NCI-H2029 treated with DMSO at 0.1 percent for 48 hours (cell line): ENCODE results near the gene C1QA.
A peak's percentile ranks its signal among the peaks of the same experiment; 100 is the strongest.
"Not testable (repeated sequence)": the region's sequence is repeated elsewhere in the genome, so short reads cannot be mapped to it uniquely, and the experiment has no call there.

ENCODE experiments used
- DNase-seq: peaks from one replicate; lab custom pipeline; 2025; lab: John Stamatoyannopoulos, UW

The C1QA gene

DNA sequence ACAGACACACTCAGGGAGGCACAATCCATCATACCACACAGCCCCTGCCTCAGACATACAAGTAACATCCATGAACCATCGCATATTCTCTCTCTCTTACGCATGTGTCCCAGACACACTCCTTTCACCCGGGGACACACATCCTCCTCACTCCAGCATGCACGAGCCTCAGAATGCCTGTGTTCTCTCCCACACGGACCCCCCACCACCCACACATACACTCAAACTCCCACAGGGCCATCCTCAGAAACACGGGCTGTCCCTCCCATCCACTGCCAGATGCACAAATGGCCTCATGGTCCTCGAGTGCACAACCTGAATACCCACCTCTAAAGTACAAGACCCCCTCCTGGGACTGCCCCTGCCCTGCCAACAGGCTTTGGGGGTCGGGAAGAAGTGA lies 4.8 kb downstream of the C1QA start:
- no peak for DNase-seq

DNA sequence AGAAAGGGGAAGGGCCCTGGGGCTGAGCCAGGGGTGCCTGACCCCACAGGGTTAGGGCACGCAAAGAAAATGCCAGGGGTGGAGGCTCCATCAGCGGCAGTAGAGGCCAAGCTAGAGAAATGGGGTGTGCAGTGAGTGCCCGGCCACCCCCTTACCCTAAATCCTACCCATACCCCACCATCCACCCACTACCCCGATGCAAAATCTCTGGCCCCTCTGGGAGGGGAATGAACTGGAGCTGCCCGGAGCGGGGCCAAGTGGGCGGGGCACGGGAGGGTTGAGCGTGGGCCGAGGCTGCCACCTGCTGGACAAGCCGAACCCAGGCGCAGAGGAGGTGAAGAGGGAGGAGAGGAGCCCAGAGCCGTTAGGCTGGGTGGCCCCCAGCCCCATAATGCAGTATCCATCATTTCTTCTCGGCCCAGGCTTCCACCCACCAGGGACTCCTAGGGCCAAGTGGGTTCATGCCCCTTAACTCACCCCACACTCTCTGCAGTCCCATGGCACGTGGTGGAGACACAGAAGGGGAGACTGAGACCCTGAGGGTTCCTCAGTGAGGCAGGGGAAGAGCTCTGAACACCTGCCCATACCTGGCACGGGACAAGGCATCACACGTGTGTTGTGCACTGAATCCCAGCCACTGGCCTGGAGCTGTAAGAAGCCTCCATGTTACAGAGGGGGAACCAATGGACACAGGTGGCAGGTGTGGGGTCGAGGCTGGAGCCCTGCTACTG lies 5.6 kb downstream of the C1QA start:
- DNase-seq, result peak; percentile 15

DNA sequence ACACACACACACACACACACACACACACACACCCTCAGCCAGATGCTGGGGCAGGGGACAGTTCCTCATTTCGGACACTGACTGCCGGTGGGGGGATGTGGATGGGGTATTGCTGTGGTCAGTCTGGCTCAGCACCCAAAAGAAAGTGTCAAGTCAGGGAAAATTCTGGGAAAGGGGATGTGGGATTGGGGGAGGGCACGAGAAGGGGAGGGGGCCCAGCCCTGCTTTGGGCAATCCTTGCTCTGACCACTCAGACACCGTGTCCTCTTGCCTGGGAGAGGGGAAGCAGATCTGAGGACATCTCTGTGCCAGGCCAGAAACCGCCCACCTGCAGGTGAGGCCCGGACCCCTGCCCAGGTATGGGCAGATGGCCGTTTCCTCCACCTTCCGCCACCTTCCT lies 7.0 kb downstream of the C1QA start, which contains the start of gene C1QC:
Gene C1QC, plus strand, starts transcription at position 253 of the 400 bp plus-strand sequence. CDS start 391 bp downstream, outside the sequence.
- DNase-seq, result no peak

DNA sequence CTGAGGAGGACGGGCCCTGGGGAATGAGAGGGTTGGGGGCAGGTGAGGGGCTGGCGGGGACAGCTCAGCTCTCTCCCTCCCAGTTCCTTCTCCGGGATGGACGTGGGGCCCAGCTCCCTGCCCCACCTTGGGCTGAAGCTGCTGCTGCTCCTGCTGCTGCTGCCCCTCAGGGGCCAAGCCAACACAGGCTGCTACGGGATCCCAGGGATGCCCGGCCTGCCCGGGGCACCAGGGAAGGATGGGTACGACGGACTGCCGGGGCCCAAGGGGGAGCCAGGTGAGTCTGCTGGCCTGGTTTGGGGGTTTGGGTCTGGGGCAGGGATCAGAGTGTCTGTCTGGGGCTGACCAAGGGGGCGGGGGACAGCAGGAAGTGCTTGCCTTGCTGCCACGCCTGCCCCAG lies 7.5 kb downstream of the C1QA start:
- no peak for DNase-seq

DNA sequence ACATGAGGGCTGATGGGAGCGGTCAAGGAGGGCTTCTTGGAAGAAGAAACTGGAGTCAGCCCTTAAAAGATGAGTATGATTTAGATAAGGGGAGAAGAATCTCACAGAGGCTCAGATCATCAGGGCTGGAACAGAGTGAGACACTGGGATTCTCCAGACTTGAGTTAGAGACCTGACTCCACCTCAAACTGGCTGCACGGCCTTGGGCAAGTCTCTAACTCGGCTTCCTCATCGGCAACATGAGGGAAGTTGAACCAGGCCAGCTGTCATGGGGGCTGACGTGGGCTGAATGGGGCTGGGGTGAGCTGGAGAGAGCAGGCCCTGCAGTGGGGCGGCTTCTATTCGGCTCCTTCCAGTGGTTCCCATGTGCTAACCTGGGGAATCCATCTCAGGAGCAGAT lies 9.5 kb downstream of the C1QA start:
- DNase-seq, result no peak

DNA sequence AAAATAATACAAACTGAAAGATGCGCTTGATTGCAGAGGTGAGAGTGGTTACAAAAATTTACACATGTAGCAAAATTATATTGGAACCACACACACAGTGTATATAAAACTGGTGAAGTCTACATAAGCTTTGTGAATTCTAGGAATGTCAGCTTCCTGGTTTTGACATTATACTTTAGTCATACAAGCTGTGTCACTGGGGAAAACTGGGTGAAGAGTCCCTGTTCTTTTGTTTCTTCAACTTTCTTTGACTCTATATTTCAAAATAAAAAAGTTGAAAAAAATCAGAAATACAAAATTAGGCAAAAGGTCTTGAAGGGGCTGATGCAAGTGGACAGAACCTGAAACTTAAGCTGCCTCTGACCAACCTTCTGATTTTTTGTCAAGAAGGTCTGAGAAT lies 10.0 kb downstream of the C1QA start:
- DNase-seq, result no peak

DNA sequence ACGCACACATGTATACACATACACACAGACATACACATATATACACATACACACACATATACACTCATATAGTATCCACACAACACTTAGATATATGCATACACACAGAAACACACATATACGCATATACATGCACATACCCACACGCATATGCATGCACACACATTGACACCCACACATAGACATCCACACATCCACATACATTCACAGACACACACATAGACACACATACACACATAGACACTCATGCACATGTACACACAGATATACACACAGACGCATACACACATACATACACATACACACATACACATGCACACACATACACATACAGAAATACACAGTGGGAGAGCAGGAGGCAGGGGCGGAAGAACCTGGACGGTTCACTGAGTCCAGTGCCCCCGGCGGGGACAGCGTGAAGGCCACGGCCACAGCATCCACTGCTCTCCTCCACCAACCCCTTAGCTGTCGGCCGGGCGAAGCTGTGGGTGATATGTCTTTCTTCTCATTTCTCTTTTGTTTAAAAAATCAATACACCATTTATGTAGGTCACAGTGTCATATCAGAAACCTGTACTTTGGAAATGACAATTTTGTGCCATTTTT lies 13.8 kb downstream of the C1QA start:
- no peak for DNase-seq

DNA sequence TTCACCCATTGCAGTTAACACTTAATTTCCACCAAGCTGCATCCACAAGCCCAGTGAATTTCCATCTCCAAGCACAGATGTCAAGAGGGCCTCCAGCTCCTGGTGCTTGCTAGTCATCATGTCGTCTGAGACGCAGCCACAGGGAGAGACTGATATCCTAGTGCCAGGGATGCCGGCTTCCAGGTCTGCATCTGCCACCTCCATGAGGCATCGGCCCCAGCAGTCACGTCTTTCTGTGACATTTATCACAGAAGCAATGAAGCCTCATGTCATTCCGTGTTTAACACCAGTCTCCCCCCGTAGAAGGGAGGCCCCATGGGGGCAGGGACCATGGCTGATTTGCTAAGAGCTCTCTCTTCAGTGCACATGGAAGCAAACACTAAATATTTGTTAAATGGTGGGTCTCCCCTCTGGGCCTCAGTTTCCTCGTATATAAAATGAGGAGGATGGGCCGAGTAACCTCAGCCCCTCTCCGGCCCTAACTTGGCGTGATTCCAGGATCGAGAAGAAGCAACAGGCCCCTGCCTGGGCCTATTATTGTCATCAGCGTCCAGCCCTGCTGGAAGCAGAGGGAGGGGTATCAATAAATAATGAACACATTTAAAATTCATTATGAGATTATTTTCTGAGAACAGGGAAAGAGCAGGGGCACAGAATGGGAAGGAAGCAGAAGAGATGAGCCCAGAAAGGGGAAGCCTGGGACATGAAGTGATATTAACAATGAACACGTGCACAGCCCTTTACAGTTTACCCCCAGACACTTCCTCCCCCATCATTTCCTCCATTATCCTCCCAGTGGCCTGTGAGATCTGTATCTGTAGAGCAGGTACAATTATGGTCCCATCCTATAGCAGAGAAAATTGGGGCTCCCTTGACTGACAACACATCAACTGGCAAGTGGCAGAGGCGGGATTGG lies 15.8 kb downstream of the C1QA start:
- no peak for DNase-seq

DNA sequence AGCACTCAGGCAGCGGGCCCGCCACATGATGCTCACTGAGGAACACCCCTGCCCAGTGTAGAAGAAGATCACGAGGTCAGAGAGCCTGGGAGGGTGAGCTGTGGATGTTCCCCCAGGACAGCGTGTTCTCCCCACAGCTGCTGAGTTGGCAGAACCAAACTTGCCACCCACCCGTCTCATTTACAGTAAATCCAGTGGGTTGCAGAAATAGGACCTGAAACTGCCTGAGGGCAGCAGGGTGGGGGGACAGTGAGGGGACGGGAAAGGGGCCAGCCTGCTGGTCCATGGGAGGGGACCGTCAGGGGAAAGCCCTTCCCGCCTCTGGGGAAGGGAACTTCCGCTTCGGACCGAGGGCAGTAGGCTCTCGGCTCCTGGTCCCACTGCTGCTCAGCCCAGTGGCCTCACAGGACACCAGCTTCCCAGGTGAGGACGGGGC lies 16.5 kb downstream of the C1QA start, which contains the start of gene C1QB:
Gene C1QB, plus strand, starts transcription at position 356 of the 436 bp plus-strand sequence. CDS start 6,227 bp downstream, outside the sequence.
- no peak for DNase-seq

DNA sequence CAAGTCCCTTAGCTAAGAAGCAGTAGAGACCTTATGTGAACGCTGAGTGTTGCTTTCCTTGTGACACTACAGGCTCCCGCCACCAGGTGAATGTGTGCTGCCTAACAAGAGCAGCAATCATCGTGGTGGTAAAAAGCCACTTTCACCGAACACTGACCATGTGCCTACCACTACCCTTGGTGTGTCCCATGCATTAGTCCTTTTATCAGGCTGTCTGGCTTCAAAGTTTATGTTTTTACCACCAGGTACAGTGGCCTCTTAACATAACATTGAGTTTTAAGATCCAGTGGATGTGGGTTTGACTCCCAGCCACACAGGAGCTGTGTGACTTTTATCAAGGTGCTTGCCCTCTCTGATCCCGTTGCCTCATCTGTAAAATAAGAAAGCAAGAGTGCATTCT lies 18.3 kb downstream of the C1QA start:
- DNase-seq, result no peak

DNA sequence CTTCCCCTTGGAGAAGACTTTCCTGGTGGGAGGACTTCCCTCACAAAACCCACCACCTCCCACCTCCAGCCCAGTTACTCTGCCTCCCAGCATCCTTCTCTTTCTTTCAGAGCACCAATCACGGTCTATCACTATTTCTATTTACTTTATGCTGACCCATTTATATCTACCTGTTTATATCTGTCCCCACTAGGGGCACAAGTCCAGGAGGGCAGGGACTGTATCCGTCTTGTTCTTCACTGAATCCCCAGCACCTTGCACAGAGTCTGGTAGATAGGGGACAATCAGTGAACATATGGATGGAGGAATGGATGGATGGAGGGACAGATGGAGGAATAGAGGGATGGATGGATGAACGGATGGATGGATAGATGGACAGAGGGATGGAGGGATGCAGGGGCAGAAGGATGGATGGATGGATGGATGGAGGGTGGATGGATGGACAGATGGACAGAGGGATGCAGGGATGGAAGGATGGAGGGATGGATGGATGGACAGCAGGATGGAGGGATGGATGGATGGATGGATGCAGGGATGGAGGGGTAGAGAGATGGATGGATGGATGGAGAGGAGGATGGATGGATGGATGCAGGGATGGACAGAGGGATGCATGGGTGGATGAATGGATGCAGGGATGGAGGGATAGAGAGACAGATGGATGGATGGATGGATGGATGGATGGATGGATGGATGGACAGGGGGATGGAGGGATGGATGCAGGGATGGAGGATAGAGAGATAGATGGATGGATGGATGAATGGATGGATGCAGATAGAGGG lies 22.1 kb downstream of the C1QA start:
- DNase-seq, result no peak

DNA sequence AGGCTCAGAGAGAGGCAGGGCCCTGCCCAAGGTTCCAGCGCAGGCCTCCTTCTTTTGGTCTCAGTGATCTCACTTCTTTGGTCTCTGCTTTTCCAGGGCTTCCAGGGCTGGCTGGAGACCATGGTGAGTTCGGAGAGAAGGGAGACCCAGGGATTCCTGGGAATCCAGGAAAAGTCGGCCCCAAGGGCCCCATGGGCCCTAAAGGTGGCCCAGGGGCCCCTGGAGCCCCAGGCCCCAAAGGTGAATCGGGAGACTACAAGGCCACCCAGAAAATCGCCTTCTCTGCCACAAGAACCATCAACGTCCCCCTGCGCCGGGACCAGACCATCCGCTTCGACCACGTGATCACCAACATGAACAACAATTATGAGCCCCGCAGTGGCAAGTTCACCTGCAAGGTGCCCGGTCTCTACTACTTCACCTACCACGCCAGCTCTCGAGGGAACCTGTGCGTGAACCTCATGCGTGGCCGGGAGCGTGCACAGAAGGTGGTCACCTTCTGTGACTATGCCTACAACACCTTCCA lies 24.4 kb downstream of the C1QA start:
- no peak for DNase-seq

DNA sequence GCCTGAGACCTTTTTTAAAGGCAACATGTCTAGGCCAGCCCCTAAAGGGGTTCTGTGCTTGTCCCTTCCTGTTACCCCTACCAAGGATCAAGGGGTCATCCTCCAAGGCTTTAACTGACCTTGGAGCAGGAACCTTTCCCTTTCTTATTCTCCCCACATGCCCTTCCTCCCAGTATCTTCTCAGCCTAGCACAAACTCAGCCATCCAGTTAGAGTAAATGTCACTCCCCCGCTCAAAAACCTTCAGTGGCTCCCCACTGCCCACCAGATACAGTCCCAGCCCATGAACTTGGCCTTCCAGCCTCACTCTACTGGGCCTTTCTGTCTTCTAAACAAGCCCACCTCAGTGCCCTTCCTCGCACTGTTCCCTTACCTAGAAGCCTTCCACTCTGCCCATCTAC lies 25.5 kb downstream of the C1QA start:
- no peak for DNase-seq

DNA sequence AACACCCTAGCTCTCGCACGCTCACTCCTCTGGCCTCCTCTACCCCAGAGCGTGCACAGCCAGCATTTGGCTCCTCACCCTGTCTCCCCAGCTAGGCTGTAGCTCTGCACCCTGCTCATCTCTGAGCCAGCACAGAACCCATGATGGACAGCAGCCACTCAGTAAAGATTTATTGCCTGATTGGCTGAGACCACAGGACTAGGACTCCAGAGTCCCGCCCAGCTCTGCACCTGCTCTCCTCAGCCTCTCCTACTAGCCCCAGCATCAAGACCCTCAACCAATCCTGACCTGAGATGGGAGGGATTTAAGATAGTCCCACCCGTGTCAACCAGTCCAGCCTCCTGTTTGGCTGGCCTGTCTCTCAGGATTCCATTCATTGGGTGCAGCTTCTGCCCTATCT lies 25.9 kb downstream of the C1QA start:
- DNase-seq, result no peak

DNA sequence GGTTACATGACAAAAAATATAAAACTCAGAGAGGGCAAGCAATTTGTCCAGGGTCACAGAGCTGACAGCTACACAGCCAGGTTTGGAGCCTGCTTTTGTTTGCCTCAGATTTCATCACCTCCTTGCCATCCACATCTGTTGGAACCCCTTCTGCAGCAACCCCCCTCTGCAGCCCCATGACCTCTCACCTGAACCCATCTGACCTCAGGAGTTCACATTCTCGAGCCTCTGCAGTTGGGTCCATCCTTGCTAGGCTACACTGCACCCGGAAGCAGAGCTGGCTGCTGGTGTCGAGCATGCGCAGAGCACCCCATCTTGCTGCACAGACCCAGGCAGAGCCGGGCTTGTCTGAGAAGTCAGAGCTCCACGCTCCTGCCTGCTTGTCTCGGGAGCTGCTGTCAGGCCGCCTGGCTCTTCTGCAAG lies 26.6 kb downstream of the C1QA start:
- DNase-seq, result no peak

DNA sequence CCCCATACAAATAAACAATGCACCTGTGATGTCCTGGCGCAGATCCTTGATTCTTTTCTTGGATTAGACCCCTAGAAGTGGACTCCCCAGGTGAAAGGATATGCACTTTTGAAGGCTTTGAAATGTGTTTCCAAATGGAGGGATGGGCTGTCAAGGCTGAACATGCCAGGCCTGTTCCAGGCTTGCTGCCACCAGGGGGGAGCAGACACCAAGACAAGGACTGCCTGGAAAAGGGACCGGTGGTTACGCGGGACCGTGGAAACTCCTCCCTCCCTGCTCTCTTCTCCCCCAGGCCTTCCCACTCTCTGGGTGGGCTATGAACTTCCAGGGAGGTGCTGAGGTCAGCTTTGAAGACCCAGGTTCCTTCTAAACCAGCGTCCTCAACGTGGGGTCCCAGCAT lies 29.3 kb downstream of the C1QA start:
- DNase-seq, result no peak

DNA sequence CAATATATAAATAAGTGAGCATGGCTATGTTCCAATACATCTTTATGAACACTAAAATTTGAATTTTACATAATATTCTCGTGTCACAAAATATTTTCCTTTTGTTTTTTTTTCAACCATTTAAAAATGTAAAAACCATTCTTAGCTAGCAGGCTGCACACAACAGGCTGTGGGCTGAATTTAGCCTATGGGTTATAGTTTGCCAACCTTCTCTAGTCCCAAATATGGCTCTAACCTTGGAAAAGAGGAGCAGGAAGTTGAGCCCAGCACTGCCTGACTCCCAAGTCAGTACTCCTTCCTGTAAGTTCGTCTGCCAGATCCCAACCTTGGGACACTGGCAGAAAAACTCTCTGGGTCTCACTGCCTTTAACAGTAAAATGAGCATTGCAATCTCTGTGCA lies 30.0 kb downstream of the C1QA start:
- no peak for DNase-seq

DNA sequence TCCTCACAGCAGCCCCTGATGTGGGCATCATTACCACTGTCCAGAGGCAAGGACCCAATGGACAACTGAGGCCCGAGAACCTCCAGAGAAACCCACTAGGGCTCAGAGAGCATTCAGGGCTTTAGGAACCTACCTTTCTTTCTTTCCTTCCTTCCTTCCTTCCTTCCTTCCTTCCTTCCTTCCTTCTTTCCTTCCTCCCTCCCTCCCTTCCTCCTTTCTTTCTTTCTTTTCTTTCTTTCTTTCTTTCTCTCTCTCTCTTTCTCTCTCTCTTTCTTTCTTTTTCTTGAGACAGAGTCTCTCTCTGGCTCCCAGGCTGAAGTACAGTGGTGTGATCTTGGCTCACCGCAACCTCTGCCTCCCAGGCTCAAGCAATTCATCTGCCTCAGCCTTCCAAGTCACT lies 32.4 kb downstream of the C1QA start:
- not testable (repeated sequence) for DNase-seq

DNA sequence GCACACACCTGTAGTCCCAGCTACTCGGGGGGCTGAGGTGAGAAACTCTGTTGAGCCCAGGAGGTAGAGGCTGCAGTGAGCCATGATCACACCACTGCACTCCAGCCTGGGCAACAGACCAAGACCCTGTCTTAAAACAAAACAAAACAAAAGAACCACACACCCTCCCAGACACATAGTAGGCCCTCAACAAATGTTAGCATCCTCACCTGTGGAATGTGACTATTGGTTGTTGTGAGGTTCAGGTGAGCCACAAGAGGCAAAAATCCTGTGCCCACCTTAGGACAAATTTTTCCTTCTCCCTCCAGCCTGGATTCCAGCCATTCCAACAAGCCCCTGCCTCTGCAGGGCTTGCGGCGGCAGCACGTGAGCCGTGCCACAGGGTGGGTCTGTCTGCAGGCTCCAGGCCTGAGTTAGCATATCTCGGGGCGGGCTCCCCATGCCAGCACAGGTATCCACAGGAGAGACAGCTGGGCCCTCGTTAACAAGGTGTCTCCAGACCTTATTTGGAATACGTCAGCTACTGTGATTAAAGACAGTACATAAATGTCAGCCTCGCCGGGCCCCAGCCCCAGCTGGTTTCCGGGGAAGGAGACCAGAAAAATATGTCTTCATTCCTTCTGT lies 34.0 kb downstream of the C1QA start:
- DNase-seq, result no peak

DNA sequence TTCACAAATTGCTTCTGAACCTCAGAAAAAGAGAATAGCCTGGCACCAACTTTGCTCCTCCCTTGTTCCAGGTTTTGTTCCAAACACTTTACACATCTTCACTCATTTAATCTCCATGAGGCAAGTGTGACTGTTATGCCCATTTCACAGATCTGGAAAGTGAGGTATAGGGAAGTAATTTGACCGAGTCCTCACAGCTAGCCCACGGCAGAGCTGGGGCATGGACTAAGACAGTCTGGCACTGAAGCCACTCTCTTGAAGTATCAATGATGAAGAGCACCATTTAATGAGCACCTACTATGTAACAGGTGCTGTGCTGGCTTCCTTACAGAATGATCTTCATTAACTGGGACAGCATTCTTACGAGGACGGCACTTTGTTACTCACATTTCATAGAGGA lies 35.6 kb downstream of the C1QA start:
- DNase-seq, result no peak
